Activated CD4-positive, CD25-positive, alpha-beta regulatory T cell treated with anti-CD3 and anti-CD28 coated beads, Interleukin-2, amount 50 U/mL, for 24 hours (primary cell): Measurements from ENCODE around the gene CRACDL.
A peak's percentile ranks its signal among the peaks of the same experiment; 100 is the strongest.

Experiments
- ATAC-seq, 2 donors: fragments of 150-1000 bp; cut with Tn5 transposase; one replicate each; pipeline ENCODE4 v1.10.0; 2021; ENCODE audit warnings: mild to moderate bottlenecking in 1 of 2, moderate library complexity in 1 of 2

Gene CRACDL, protein sequence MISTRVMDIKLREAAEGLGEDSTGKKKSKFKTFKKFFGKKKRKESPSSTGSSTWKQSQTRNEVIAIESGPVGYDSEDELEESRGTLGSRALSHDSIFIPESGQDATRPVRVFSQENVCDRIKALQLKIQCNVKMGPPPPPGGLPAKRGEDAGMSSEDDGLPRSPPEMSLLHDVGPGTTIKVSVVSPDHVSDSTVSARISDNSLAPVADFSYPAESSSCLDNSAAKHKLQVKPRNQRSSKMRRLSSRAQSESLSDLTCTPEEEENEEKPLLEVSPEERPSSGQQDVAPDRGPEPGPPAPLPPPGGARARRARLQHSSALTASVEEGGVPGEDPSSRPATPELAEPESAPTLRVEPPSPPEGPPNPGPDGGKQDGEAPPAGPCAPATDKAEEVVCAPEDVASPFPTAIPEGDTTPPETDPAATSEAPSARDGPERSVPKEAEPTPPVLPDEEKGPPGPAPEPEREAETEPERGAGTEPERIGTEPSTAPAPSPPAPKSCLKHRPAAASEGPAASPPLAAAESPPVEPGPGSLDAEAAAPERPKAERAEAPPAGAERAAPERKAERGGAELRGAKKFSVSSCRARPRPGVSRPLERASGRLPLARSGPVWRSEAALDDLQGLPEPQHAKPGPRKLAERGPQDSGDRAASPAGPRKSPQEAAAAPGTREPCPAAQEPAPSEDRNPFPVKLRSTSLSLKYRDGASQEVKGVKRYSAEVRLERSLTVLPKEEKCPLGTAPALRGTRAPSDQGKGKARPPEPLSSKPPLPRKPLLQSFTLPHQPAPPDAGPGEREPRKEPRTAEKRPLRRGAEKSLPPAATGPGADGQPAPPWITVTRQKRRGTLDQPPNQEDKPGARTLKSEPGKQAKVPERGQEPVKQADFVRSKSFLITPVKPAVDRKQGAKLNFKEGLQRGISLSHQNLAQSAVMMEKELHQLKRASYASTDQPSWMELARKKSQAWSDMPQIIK

DNA sequence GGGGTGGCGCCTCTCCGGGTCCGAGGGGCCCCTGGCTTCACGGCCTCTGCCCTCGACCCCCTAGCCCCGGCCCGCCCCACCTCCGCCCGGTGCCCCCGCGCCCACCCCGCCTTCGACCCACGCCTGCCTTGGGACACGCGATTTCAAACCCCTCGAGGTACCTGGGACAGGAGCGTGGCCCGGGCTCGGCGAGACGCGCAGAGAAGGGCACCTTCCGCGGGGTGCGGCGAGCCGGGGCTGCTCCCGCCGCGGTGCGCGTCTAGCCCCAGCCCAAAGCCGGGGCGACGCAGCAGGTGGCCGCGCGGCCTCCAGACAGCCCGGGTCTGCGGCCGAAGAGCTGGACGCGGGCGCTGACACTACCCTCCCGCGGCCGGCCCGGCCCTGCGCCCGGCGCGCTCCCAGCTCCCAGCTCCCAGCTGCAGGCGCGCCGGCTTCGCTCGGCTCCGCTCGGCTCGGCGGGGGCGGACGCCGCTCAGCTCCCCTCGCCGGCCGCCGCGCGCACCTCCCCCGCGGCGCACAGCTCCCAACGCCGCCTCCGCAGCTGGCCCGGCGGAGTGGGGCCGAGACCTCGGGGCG, at the start of gene CRACDL:
Gene CRACDL, minus strand, starts transcription at position 449 of the 576 bp plus-strand sequence. CDS start 89,425 bp downstream, outside the sequence.
- peak in 1 of 2 donors; percentile 47 for ATAC-seq

DNA sequence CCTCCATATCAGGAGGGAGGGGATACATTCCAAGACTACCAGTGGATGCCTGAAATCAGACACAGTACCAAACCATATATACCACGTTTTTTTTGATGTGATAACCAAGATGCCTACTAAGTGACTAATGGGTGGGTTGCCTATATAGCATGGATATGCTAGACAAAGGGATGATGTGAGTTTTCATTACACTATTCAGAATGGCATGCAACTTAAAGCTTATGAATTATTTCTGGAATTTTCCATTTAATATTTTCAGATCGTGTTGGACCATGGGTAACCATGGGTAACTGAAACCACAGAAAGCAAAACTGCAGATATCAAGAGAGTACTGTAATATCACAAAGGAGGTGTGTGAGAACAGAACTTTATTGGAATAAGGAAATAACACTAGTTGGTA, 39.6 kb upstream of the CRACDL start:
- ATAC-seq = no peak

DNA sequence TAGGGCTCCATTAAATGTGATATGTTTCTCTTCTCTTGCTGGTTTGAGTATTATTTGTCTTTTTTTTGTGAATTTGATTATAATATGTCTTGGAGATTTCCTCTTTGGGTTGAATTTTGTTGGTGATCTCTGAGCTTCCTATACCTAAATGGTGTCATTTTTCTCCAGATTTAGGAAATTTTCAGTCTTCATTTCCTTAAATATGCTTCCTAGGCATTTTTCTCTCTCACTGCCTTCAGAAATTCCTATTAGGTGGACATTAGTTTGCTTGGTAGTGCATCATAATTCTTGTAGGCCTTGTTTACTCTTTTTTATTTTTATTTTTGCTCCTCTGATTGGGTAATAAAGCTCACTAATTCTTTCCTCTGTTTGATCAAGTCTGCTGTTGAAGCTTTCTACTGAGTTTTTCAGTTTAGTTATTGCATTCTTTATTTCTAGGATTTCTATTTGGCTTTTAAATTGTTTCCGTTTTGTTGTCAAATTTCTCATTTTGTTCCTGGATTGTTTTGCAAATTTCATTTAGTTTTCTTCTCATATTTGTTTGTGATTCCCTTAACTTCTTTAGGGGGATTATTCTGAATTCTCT, 36.6 kb upstream of the CRACDL start:
- no peak for ATAC-seq

DNA sequence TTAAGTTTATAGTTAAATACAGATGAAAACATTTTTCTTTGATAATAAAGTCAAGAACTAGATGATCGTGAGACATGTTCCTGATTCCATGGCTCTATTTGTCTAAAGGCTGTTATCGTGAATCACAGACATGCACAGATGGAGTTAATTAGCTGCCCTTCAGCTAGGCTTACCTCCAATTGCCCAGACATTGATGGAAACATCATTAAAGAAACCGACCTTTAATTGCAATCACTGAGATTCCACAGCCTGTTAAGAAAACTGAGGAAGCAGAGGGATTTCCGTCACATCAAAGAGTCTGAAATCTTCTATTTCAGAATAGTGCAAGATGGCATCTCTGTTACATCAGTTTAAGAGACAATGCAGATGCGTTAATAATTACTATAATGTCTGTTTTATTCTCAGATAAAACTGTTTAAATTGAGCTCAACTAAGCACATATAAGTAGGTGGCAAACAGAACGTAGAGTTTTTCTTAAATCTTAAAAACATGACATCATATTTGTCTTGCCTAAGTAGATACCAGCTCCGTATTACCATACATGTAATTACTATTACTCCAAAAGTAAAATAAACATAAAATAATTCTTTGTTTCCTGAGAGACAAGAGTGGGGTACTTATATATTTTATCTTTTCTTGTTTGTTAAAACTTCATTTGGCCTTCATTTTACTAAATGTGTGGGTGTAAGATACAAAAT, 23.9 kb upstream of the CRACDL start:
- no peak for ATAC-seq

DNA sequence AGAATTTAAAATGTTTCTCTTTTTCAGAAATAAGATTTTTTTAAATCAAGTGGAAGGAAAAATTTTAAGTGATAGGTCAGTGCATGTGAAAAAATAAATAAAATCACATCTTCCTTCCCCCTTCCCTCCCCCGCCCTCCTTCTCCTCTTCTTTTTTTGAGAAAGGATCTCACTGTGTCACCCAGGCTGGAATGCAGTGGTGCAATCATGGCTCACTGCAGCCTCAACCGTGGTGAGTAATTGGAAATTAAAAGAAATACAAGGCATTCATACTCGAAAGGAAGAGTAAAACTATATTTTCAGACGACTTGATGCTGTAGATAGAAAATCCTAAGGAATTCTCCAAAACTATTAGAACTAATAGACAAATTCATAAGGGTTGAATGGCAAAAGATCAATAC, 16.9 kb upstream of the CRACDL start:
- no peak for ATAC-seq

DNA sequence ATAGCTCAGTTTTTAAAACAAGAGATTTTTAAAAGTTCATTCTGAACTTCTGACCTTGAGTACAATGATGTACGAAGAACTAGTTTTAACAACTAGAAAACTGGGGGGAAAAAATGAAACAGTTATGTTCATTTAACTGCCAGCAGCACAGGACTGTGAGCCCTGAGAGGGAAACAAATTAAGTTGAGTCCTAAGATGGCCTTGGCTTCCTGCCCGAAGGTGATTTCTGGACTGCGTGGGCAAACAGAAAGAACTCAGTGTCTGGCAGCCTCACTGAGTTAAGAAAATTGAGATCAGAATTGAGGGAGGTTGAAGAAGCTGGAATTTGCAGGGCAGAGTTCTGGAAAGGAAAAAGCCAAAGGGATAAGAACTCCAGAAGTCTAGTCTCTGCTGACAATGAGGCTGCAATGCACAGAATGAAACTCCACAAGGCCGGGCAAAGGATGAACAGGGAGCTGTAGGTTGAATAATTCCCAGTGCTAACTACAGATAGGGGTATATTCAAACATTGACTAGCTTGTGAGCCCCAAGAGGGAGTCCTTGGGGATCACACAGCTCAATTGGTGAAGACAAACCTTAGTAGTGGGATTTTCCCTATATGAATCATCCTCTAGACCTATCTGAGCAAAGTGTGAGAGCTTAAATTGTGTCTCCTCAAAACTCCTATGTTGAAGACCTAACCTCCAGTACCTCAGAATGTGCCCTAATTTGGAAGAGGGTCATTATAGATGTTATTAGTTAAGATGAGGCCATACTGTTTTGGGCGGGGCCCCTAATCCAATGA, 13.1 kb upstream of the CRACDL start:
- no peak for ATAC-seq

DNA sequence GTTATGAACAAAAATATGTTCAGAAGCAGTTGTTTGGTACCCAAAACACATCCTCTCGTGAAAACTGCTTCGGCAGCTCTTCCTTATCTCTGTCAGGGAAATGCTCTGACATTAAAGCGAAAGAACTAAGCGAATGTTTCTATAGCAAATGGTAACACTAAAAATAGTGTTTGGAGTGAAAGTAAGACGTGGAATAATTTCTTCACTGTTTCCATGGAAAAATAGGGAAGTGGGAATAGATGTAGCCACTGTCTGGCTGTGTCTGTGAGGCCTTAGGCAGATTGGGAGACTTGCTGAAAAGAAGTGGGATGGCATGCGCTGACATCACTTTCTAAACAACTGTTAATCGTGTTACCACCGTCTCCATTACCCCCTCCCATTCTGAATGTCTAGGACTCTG, 11.5 kb upstream of the CRACDL start:
- ATAC-seq = no peak

DNA sequence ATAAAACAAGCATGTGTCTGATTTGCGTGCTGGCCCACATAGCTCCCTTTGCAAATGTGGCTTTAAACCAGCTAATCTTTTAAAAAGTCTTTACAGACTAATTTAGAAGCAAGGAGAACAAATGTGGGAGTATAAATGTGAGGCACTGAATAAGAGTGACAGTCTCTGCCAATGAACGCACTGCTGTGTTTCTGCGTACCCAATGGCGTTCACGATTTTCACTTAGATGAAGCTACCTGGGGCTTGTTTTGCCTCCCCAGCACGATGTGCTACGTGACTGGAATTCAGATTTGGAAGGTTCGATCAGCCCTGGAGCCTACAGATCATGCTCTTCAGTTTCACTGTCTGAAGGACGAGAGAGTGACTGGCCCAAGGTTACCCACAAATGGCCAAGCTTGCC, 10.8 kb upstream of the CRACDL start:
- no peak for ATAC-seq

DNA sequence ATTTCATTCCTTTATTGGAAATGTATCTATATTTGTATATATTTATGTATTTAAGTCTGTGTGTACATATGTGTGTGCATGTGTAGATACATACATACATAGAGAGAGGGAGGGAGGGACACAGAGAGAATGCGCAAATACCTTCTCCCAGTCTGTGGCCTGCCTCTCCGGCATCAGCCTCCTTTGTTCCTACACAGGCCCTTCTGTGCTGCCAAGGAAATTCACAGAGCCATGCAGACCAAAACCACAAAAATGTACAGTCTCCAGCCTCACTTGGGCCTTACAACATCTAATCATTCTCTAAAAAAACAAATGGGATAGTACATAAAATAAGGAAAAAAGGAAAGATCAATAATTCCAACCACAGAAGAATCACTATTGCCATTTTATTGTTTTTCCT, 8.8 kb upstream of the CRACDL start:
- ATAC-seq = no peak

DNA sequence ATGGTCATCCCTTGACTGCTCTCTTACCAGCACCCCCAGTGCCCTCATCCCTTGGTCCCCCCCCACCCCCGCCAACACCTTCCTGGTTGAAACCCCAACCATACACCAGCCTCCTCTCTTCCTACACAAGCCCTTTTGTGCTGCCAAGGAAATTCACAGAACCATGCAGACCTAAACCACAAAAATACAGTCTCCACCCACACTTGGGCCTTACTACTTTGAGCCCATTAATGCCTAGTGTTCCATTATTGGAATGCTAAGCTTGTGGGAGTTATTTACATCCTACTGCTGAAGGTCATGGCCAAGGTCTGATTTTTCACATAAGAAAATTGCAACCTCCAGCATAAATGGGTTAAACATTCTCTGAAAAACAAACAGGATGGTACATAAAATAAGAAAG, 4.1 kb upstream of the CRACDL start:
- ATAC-seq = no peak

DNA sequence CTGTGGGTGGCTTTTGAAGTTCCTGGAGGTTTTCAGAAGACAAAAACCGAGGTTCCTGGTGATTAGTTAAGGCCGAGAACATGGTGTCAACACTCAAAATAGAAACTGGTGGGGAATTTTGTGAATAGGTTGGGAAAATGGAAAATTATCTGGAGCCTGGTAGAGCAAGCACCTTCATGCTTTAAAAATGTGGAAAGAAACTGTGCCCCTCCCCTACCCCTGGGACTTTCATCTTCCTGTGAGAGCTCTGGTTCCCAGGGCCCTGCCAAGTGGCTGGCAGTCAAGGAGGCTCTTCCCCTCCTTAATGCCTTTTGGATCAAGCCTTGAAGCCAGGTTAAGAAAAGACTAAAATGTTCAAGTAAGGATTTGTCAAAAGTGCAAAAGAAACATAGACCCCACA, 1.9 kb upstream of the CRACDL start:
- no peak for ATAC-seq

DNA sequence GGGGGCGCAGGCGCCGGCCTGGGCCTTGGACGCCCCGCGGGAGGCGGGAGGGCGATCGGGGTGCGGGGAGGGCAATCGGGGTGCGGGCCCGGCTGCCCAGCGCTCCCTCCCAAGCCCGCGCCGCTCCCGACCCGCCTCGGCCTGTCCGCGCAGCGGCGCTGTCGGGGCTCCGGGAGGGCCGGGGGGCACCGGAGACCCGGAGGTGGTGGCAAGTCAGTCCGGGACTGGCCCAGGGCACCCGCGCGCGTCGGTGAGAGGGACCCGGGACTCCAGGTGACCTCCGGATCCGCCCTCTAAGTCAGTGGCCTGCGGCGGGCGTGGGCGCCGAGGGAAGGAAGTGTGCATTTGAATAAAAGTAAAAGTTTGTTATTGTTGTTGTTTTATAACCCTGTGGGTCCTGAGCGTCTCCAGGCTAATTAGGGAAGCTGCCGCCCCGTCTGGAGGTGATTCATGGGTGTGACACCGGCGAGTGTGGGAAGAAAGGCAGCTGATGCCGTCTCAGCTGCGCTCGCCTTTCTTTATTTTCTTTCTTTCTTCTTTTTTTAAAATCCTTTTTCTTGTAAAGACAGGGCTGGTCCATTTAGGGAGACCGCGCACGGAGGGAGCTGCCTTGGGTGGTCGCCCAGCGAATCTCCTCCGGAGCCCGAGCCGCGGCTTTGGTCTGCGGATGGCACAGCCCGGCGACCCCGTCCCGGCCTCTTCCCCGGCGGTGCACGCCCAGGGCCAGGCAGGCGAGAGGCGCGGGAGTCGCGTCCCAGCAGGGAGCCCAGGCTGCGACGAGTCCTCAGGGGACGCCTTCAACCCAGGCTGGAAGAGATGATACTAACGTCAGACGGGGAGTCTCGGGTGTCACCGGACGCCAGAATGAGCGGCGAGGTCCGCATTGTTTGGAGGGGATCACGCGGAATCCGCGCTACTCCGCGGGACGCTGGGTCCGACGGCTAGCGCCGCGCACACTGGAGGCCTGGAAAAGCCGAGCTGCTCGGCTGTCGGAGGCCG, 627 bp upstream of the CRACDL start:
- ATAC-seq = peak; percentile 18 to 48

DNA sequence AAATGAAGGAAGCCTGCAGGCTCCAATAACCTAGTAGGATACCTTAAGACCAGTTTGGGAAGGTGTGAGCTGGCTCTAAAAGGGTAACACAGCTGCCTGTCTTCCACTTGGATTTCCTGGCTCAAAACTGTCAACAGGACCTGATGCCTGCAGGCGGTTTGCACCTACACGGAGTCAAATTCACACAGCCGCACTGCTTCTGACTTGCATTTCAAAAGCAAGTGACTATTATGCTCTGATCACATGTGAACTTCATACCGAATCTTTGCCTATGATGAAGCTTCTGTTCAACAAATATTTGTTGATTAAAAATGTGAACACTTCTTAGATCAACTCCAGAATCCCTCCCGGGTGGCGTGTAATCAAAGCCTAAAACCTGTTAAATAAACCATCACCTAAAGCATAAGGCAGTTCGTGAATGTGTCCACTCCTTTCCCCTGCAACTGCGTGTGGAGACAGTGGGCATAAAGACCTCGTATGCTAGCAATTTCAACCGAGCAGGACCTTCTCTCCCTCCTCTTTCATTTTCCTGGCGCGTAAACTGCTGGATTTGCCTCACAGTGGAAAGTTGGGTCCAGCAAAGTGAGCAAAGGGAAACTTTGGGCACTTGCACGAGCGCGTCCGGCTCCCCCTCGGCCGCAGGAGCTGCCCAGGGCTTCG, 784 bp downstream of the CRACDL start:
- no peak for ATAC-seq

DNA sequence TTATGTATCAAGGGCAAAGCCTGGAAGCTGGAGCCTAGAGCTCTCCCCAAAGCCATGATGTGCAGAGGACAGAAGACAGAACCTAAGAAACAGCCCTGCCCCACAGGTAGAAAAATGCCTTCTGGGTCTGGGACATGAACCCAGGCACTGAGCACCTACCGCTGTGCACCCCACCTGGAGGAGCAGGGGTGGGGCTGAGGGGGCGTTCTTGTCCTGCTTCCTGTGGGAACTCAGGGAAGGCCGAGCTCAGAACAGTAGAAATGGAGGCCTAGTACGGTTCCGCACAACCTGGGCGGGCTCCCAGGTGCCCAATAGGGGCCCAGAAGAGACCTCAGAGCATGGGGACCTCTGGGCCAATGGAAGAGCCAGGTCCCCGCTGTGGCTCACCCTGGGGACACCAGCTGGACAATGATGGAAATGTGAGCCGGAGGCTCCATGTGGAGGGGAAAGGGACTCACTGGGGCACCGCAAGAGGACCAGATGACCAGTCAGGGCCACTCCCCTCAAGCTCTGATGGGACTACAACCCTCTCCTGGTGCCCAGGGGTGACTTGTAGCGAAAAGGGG, 3.2 kb downstream of the CRACDL start:
- ATAC-seq = no peak

DNA sequence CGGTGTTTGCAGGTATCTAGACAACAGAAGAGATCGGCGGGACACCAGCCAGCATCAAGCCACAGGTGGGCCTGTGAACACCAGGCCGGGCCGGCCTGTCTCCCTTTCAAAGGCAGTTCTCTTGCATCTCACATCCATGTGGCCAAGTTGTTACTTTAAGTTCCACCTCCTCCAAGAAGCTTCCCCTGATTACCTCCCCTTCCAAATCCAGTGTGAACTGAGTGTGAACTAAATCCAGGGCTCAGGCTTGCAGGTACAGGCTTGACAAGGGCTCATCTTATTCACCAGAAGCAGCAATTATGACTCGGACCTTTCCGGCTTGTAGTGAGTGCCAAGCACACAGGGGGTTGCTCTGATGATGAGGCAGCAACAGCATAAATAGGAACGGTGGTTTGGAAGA, 3.9 kb downstream of the CRACDL start:
- no peak for ATAC-seq

DNA sequence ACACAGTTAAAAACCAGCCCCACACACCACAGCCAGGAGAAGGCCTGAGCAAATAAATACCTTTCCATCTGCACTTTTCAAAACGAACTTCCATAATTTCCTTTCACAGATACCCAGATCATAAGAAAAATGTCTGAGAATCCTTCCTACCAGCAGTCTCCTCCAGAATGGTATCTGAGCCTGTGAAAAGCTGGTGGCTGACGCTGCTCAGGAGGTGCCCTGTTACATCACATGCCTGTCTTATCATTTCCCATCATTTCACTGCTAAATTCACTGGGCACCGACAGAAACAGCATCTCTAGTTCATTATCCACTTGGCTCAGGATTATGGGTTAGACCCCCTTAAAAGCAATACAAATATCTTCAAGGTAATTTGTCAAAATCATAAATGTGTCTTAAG, 4.4 kb downstream of the CRACDL start:
- no peak for ATAC-seq

DNA sequence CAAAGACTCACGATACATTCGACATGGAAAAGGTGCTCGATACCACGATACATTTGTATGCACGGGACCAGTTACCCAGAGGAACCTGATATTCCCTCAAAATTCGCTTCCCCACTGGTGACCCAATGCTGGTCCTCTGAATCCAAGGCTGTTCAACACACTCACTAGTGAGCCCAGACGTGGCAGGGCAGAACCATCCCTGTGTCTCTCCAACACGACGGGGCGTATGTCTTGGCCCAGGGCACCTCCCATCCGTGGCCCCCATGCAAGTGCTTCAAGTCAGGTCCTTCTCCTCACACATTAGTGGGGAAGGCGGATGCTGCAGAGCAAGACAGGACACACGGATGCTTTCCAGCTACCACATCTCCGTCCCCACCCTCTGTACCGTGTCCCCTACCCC, 6.1 kb downstream of the CRACDL start:
- no peak for ATAC-seq

DNA sequence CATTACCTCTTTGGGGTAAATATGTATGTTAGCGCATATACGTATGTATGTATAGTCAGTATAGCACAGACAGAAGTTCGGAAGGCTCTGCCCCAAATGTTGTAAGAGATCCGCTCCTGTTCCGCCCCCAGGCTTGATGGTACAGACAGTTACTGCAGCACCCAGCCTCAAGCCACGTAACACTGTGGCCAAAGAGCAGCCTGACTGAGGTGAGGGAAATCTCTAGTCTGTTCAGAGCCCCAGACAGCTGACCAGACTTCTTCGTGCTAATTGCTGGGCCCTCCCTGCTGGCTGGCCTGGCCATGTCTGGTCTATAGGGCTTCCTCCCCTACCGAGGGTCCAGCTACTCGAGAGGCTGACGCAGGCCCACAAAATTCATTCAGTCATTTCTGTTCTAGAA, 7.8 kb downstream of the CRACDL start:
- no peak for ATAC-seq

DNA sequence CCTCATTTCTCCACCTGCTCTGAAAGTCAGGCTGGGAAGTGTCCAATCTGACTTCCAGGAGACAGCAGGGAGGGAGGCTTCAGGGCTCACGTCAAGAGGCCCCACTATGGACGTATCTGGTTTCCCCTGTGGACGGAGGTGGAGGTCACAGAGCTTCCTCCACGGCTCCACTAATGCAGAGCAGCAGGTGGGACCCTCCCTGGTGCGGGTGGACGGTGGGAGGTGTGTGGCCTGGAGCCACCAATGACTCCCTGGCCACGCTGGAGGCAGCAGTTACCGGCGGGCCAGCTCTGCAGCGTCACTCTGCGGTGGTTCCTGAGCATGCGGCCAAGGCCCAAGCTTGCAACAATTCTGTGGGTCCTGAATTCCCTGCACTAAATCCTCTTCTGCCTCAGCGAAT, 9.0 kb downstream of the CRACDL start:
- no peak for ATAC-seq
